AG09319 (cell line): ENCODE measurements around the gene STAT5A.

Experiments used
- DNase-seq: peaks from one replicate; pipeline ENCODE4 v3.0.0-alpha.2; 2010; ENCODE audit warnings: low read depth; ENCODE audit errors: extremely low read depth
- CTCF ChIP-seq: IDR thresholded peaks from 2 replicates; pipeline ENCODE4 v1.5.1; 2011; ENCODE audit warnings: low read depth, mild to moderate bottlenecking, inconsistent platforms, low read length, moderate library complexity

The STAT5A gene

GRCh38 chr17:42282478-42283080 lies 5.7 kb upstream of the STAT5A start:
- TF ChIP-seq CTCF: no peak
- no peak for DNase-seq

- DNase-seq: no peak
- TF ChIP-seq CTCF: no peak
Measured at GRCh38 chr17:42283241-42284023, 4.9 kb upstream of the STAT5A start.

- no peak for TF ChIP-seq CTCF
- no peak for DNase-seq
Measured at GRCh38 chr17:42284024-42284369, 4.3 kb upstream of the STAT5A start.

- DNase-seq: no peak
- TF ChIP-seq CTCF: no peak
Measured at GRCh38 chr17:42284566-42284965, 3.7 kb upstream of the STAT5A start.

- no peak for TF ChIP-seq CTCF
- DNase-seq: no peak
Measured at GRCh38 chr17:42285346-42286050, 2.8 kb upstream of the STAT5A start.

GRCh38 chr17:42286411-42287221 lies 1.7 kb upstream of the STAT5A start:
- no peak for DNase-seq
- no peak for TF ChIP-seq CTCF
